Activated CD8-positive, alpha-beta memory T cell treated with anti-CD3 and anti-CD28 coated beads, Interleukin-2, amount 50 U/mL, for 1 hour (primary cell): ENCODE data around the gene CERT1.

Experiments
- DNase-seq: peaks from one replicate; pipeline ENCODE4 v3.0.0-alpha.2; 2020; ENCODE audit errors: extremely low read depth

The CERT1 gene

DNA sequence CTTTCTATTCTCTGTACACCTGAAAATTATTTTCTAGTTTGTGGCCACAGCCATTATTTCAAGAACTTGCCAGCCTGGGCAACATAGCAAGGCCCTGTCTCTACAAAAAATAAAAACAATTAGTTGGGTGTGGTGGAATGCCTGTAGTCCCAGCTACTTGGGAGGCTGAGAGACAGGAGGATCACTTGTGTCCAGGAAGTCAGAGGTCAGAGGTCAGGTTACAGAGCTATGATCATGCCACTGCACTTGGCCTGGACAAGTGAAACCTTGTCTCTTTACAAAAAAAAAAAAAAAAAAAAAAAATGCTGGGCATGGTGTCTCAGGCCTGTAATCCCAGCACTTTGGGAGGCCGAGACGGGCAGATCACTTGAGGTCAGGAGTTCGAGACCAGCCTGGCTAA, 116.2 kb downstream of the CERT1 start:
- no peak for DNase-seq

DNA sequence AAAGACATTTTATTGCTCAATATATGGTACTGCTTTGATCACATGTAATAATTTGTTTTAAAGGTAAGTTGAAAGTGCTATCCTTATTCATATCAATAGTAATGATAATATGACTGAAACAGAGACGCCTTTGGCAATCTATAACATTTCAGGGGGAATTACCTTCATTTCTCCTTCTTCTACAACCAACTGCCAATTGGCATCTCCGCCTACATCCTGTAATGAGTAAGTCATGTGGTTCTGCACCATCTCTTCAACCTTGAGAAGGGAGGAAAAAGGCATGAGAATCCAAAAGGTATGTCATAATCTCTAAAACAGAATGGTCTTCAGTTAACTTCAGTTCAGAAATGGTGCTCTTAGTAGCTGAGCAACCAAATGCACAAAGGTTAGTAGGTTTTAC, 122.0 kb downstream of the CERT1 start:
- DNase-seq = no peak

DNA sequence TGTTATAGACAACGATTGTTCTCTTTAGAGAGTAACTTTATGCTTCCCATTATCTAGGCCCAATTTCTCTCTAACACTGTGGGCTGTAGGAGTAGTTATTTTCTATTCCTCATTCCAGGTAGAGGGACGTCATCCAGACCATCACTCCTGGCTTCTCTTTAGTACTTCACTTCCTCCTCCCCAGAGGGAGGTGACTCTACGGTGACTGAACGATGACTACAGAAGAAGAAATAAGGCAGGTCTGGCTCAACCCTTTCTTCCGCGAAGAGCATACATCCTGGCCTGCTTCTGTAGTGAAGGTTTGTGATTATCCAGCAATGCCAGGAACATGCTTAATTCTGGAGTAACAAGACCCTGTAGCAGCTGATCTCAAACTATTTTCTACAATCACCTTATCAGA, 123.6 kb downstream of the CERT1 start:
- DNase-seq = no peak

DNA sequence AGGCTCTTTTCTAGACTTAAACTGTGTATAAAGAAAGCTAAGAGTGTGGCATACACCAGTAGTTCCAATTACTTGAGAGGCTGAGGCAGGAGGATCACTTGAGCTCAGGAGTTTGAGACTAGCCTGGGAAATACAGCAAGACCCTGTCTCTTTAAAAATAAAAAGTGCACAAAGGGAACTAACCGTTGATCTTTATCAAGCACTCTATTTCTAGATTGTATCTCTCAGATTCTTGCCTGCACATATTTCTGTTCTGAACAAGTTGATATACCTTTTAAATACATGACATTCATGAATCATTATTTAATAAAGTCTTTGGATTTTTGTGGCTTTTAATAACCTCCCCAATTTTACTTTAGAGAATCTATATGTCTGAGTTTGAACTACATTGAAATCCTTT, 127.2 kb downstream of the CERT1 start:
- no peak for DNase-seq

DNA sequence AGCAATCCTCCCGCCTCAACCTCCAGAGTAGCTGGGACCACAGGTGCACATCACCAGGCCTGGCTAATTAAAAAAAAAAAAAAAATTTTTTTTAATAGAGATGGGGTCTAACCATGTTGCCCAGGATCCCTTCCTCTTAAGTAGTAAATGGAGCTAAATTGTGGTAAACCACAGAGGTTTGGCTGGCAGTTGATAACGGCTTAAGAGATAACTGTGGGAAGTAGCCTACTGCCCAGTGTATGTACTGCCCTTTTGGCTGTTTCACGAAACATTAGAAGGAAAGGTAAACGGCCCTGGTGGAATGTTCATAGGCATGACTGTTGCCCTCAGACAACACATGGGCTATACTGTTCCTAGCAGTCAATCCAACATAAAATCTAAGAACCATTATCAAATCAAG, 130.0 kb downstream of the CERT1 start:
- DNase-seq = no peak

DNA sequence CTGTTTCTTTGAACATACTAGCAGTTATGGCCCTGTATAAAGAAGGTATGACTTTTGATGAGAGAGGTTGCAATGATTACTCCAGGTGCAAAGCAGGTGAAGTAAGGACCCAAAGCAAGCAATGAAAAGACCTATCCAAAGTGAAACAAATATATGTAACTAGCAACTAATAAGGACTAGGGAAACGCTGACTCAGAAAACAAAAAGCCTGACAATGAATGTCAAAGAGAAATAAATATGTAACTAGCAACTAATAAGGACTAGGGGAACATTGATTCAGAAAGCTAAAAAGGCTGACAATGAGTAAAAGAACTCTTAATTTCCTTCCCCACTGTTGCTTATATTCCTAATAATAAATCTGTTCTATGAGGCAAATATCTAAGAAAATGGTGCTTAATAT, 131.3 kb downstream of the CERT1 start:
- DNase-seq = no peak

DNA sequence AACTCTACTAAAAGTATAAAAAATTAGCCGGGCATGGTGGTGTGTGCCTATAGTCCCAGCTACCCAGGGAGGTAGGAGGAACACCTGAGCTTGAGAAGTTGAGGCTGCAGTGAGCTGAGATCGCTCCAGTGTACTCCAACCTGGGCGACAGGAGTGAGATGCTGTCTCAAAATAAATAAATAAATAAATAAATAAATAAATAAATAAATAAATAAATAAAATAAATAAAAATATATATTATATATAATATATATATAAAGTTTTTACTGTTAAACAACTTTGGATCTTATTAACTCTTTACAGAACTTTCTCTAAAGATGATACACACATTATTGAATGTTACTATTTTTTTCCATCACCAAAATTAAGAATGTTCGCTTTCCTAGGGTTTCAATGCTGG, 136.0 kb downstream of the CERT1 start:
- DNase-seq = no peak

DNA sequence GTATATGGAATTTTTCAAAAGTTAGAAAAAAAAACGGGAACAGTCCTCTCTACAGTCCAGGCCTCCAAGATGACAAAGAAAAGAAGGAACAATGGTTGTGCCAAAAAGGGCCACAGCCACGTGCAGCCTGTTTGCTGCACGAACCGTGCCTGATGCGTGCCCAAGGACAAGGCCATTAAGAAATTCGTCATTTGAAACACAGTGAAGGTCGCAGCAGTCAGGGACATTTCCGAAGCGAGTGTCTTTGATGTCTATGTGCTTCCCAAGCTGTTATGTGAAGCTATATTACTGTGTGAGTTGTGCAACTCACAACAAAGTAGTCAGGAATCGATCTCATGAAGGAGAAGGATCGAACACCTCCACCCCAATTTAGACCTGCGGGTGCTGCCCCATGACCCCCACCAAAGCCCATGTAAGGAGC, 137.0 kb downstream of the CERT1 start:
- no peak for DNase-seq

DNA sequence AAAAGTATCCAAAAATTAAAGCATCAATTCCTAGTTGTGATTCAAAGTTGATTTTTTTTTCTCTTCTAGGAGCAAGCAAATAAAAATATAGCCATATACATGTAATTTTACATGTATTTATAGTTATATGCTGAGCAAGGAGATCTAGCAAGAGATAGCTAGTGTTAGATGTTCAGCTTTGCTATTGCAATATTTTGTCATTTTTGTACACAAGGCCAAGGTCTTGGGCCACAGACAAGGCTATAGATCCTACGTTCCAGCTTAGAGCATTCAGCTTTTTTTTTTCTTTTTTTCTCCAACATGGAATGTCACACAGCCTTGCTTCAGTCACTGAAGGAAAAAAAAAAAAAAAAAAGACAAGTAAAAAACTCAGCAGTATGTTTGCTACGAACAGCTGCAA, 137.6 kb downstream of the CERT1 start:
- no peak for DNase-seq

DNA sequence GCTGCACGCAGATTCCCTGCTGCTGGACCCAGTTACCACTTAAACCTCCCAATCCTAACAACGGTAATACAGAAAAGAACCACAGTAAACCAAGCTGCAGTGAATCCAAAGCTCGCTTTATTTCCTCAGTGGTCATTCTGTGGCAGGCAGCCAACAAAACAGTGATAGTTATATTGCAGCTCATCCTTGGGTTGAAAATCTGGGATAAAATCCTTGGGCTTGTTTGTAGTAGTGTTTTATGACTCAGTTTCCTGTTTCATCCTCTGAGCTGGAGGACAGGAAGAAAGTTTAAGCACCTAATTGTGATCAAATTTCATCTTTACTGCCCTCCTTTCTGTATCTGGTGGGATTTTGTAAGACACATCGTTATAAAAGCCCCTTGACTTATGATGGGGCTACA, 143.0 kb downstream of the CERT1 start:
- DNase-seq = no peak

DNA sequence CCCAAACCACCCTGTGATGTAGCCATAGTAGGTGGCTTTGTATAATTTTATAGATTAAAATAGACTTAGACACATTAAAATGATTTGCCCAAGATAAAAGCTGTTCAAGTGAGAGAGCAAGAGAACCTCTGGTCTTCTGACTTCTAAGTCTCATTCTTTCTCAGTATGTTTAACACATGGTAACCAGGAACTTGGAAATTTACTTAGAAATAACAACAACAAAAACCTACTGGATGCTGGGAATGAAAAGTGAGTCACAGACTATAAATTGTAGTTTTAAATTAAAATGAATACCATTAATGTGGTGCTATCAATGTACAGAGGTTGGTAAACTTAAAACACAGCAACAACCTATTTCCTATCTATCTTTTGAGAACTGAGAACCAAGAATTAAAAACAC, 144.0 kb downstream of the CERT1 start:
- no peak for DNase-seq

DNA sequence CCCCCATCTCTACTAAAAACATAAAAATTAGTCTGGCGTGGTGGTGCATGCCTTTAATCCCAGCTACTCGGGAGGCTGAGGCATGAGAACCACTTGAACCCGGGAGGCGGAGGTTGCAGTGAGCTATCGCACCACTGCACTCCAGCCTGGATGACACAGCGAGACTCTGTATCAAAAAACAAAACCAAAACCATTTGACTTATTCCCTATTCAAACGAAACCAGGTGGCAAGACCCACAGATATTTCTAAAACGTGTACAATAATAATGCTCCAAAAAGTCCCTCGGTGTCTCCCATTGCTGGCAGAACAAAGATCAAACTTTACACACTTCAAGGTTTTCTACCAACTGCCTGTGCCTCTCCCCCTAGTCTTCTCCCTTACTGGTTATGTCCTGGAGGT, 144.6 kb downstream of the CERT1 start:
- DNase-seq = no peak

DNA sequence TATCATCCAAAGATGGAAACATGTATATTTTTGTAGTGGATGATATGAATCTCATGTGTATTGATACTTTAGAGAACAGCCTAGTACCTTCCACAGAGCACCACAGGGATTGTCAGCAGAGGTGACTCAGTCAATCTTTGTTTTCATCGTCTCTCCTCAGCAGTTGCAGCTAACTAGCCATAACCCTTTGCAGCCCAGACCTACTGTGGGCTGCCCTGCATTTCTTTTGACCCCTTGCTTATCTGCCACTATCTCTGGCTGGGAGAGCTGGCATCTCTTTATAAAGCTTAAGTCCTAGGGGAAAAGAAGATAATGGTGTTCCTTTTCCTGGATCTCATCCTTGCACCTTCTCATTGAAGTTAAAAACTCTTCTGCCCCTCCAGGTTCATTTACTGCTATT, 145.7 kb downstream of the CERT1 start:
- no peak for DNase-seq

DNA sequence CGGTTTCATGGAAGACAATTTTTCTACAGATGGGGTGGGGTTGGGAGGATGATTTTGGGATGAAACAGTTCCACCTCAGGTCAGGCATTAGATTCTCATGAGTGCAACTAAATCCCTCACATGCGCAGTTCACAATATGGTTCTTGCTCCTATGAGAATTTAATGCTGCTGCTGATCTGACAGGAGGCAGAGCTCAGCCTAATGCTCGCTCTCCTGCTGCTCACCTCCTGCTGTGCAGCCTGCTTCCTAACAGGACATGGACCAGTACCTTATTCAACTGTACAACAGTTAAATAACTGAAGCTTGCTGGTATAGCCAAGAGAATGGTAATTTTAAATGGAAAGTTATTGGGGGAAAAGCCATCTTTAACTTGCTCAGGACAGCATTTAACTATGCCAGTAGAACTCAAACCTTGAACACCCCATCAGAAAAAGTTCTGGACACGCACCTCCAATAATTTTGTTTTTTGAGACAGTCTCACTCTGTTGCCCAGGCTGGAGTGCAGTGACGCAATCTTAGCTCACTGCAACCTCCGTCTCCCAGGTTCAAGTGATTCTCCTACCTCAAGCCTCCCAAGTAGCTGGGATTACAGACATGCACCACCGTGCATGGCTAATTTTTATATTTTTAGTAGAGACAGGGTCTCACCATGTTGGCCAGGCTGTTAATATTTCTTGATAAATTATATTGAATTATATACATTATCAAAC, 146.7 kb downstream of the CERT1 start:
- no peak for DNase-seq

DNA sequence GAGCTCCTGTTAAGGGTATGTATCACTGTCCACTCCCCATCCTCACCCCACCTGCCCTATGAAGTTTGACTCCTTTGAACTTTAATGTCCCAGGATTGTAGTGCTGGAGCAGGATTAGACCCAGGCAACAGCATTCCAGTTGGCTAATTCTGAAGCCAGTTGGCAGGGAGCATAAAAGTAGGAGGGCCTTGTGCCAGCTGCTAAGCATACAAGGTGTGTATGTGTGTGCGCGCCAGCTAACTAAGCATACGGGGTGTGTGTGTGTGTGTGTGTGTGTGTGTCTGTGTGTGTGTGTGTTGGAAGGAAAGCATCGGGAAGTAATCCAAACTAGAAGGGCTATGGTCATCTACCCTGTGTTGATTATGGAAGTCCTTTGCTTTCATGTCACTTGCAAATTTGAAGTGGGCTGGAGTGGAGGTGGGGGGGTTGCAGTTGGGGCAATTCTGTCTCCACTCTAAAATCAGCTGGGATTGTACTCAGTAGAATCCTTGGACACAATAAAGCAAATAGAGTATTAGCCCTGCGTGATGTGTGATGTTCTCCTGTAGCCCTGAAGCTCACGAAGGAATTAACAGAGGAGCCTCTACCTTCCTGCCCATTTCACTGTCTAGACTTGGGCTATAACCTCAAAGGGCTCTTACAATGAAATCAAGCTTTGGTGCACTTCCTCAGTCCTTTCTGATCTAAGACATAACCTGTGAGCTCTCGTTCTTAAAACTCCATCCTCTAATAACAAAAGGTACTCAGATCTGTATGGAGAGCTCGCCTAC, 147.5 kb downstream of the CERT1 start:
- DNase-seq = no peak

DNA sequence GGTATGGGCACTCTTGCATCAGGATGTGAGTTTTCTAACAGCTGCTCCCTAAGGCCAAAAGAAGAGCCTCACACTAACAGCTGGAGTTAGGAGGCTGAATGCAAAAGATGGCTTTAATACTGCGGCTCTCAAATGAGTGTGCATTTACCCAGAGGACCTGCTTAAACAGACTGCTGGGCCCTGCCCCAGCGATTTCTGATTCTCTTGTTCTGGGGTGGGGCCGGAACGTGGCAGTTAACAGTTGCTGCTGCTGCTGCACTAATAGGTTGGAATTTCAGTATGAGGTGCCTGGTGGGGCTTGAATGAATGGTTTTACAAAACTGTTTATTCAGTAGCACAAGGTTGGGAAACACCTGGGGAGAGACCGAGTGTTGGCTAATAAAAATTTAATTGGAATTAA, 148.3 kb downstream of the CERT1 start:
- DNase-seq = no peak

DNA sequence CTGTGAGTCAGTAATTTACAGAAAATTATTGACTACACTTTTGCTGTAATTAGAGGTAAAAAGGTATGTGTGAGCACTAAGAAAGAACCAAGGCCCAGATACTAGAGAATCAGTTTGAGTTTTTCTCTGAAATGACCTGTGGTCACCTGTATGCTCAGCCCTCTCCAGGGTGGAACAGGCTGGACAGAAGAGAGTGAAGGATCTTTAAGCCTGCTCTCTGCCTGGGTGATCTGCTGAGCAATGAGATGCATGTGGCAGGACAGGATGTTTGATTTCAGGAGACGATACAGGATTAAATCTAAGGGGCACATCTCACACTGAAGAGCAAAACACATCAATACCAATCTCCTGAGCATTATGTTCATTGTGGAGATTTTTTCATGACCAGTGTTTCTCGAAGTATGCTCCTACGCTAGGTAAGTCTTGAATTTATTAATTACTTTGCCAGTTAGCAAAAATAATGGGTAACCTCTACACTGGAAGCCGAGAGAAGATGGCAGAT, 148.9 kb downstream of the CERT1 start:
- DNase-seq = no peak

DNA sequence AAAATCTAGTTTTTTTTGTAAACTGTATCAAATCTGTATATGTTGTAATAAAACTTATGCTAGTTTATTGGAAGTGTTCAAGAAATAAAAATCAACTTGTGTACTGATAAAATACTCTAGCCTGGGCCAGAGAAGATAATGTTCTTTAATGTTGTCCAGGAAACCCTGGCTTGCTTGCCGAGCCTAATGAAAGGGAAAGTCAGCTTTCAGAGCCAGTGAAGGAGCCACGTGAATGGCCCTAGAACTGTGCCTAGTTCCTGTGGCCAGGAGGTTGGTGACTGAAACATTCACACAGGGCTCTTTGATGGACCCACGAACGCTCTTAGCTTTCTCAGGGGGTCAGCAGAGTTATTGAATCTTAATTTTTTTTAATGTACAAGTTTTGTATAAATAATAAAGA, 150.1 kb downstream of the CERT1 start:
- DNase-seq = no peak

DNA sequence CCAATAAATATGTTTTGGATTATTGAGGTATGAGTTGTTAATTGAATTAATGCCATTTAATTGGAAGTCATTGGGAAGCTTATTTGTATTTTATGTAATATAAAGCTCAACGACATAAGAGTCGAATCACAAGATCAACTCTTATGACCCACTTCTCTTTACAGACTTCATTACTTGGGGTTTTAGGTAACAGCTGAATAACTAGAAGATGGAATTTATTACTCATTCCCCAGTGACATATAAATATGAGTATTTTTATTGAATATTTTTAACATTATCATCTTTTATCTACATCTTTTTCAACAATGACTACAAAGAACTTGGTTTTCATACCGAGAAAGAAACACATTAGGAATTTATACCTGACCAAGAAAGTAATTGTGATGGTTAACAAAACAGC, 153.3 kb downstream of the CERT1 start:
- no peak for DNase-seq

DNA sequence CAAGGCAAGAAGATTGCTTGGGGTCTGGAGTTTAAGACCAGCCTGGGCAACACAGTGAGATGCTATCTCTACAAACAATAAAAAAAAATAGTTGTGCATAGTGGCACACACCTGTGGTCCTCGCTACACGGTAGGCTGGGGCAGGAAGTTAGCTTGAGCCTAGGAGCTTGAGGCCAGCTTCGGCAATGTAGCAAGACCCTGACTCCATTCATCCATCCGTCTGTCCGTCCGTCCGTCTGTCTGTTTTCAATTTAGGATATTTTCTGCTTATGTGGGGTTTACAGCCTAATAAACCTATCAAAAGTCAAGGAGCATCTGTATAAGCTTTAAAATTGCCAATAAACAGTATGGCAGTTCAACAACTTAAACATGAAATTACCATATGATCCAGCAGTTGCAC, 154.7 kb downstream of the CERT1 start:
- DNase-seq = no peak

DNA sequence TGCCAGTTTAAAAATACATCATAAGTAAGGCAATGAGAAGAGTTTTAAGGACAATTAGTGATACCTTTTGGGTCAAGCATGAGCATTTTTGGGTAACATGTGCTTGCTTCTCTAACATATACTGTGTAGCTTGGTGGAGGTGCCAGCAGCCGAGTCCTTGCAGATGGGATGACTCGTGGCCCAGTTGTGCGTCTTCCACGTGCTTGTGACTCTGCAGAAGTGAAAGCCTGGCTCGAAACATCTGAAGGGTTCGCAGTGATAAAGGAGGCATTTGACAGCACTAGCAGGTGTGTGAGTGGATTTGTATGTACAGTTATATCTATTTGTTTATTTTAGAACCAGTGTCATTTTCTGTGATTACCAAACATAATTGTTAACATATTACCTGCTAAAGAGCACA, 156.2 kb downstream of the CERT1 start:
- no peak for DNase-seq

DNA sequence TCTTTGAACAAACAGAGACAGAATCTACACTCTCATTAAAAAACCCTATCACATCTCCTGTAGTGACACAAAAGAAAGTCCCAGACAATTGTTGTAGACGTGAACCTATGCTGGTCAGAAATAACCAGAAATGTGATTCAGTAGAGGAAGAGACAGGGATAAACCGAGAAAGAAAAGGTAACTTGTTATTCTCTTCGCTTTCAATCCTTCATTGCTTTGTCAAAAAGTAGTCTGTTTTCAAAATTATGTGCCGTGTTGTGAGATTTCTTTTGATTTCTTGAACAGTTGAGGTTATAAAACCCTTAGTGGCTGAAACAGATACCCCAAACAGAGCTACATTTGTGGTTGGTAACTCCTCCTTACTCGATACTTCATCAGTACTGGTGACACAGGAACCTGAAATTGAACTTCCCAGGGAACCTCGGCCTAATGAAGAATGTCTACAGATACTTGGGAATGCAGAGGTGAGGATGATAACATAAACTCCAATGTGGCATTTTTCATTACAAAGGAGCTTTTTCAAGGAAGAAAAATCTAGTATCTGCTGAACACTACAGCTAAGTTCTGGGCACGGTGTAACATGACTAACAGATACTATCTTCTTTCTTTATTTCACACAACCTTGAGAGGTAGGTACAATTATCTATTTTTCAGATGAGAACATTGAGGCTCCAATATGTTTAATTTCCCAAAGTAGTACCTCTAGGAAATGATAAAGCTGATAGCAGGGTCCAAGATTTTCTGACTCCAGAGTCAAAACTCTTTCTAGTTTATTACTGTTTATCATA, 160.1 kb downstream of the CERT1 start:
- DNase-seq = no peak

DNA sequence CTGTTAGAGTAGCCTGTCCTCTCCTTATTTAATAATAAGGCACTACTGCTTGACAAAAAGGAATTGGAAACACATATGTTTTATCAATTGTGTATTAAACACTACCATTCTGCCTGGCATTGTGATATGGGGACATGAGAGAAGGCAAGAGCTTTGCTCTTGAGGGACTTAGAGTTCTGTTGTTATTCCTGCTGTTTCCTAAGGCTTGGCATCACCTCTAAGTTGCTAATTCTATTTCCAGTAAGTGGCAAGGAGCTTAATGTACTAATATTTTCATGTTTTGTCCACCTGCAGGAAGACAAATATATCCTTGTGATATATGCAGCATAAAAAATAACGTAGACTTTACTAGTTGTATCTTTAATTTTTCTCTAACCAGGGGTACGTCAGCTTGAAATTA, 161.8 kb downstream of the CERT1 start:
- no peak for DNase-seq
